Urinary bladder (tissue), 4 donors: ENCODE data around the gene TBC1D14. TPM values are rescaled to one million over a fixed set of nuclear protein-coding genes. Genes with fewer than 3 reads are reported as not detected.
A peak's percentile ranks its signal among the peaks of the same experiment; 100 is the strongest.

Experiments used
- DNase-seq: peaks from one replicate; pipeline ENCODE4 v3.0.0-alpha.2; 2015; ENCODE audit errors: extremely low spot score
- H3K27ac ChIP-seq: one replicate; pipeline ENCODE4 v1.5.1; 2013; ENCODE audit warnings: low read depth, mild to moderate bottlenecking, moderate library complexity
- H3K36me3 ChIP-seq: one replicate; pipeline ENCODE4 v1.6.1; 2013; ENCODE audit warnings: mild to moderate bottlenecking, moderate library complexity; ENCODE audit not compliant: insufficient read depth
- H3K4me1 ChIP-seq: one replicate; pipeline ENCODE4 v1.6.1; 2013; ENCODE audit warnings: mild to moderate bottlenecking, moderate library complexity; ENCODE audit not compliant: insufficient read depth
- H3K4me3 ChIP-seq: one replicate; pipeline ENCODE4 v1.5.1; 2013; ENCODE audit warnings: low read depth, low read length
- WGBS: extraction: QIAGEN DNeasy Blood & Tissue Kit; methylation state at CpG from one replicate; pipeline ENCODE4 v1.1.7; 2013; 5-methylcytosine and 5-hydroxymethylcytosine counted together
- polyA plus RNA-seq: library from polyadenylated mRNA; stranded (reverse); fragments of 200-250 nt; gene quantifications from one replicate; pipeline ENCODE4 v1.2.3, GENCODE V29; 2013
- total RNA-seq: library from RNA; depleted of rRNA; stranded (reverse); fragments of >200 nt; gene quantifications from one replicate; pipeline ENCODE4 v1.2.3, GENCODE V29; 2014
- donor health status: healthy with polysubstance abuse.
- donor health status: healthy.

TBC1D14 gene
- total RNA-seq (40.7 TPM), polyA plus RNA-seq (33.0 TPM)

GRCh38 chr4:6909113-6909969, at the start of gene TBC1D14:
TBC1D14 (plus strand) TSS chr4:6909826; CDS start chr4:6923390, 13,564 bp downstream.
- peak within 1 kb of the TSS; percentile 99 for H3K27ac ChIP-seq
- WGBS = under 1% methylated on average over 107 of the region's 108 CpGs
- H3K4me1 ChIP-seq = no peaks in the 10 kb centered on the region
- H3K4me3 ChIP-seq = peak within 1 kb of the TSS; percentile 88
- DNase-seq = peak; percentile 83
- no peaks in the 10 kb centered on the region for H3K36me3 ChIP-seq

- H3K36me3 ChIP-seq = no peaks in the 10 kb centered on the region
- WGBS = 95% methylated on average over 8 of the region's 8 CpGs
- DNase-seq = no peak
These were observed 41.2 kb upstream of the TBC1D14 start for GRCh38 chr4:6868386-6868785.

GRCh38 chr4:6869944-6870343, 39.7 kb upstream of the TBC1D14 start:
- H3K27ac ChIP-seq = no peak overlapping the region
- 90% methylated on average over 2 of the region's 2 CpGs for WGBS
- no peaks in the 10 kb centered on the region for H3K4me1 ChIP-seq
- no peaks in the 10 kb centered on the region for H3K36me3 ChIP-seq
- no peak for DNase-seq
- no peak overlapping the region for H3K4me3 ChIP-seq

More at GRCh38 chr4:6868386-6868785, 41.2 kb upstream of the TBC1D14 start:
- no peak overlapping the region for H3K27ac ChIP-seq
- no peak overlapping the region for H3K4me3 ChIP-seq
- H3K4me1 ChIP-seq = no peaks in the 10 kb centered on the region

- H3K4me3 ChIP-seq = no peak overlapping the region
- H3K4me1 ChIP-seq = no peaks in the 10 kb centered on the region
- no peak overlapping the region for H3K27ac ChIP-seq
- no peaks in the 10 kb centered on the region for H3K36me3 ChIP-seq
- no peak for DNase-seq
These were observed 36.3 kb upstream of the TBC1D14 start for GRCh38 chr4:6873291-6873690.

- no peaks in the 10 kb centered on the region for H3K4me1 ChIP-seq
- 46% methylated on average over 3 of the region's 3 CpGs for WGBS
- H3K36me3 ChIP-seq = no peaks in the 10 kb centered on the region
These were observed 35.7 kb upstream of the TBC1D14 start for GRCh38 chr4:6873792-6874461.

GRCh38 chr4:6874981-6875380, 34.6 kb upstream of the TBC1D14 start:
- Histone ChIP-seq H3K4me3 (no peak overlapping the region), H3K36me3 (no peaks in the 10 kb centered on the region), H3K27ac (no peak overlapping the region), H3K4me1 (no peaks in the 10 kb centered on the region)
- WGBS = 96% methylated on average over 4 of the region's 4 CpGs
- no peak for DNase-seq

More at GRCh38 chr4:6873792-6874461, 35.7 kb upstream of the TBC1D14 start:
- Histone ChIP-seq H3K4me3 (no peak overlapping the region), H3K27ac (no peak overlapping the region)
- DNase-seq = no peak

GRCh38 chr4:6875431-6875831, 34.2 kb upstream of the TBC1D14 start:
- Histone ChIP-seq H3K36me3 (no peaks in the 10 kb centered on the region), H3K27ac (no peak overlapping the region)
- 75% methylated on average over 4 of the region's 4 CpGs for WGBS

GRCh38 chr4:6876440-6876839, 33.2 kb upstream of the TBC1D14 start:
- Histone ChIP-seq H3K4me3 (no peak overlapping the region), H3K27ac (no peak overlapping the region), H3K4me1 (no peaks in the 10 kb centered on the region), H3K36me3 (no peaks in the 10 kb centered on the region)
- WGBS = 84% methylated on average over 5 of the region's 5 CpGs
- DNase-seq = no peak

More at GRCh38 chr4:6875431-6875831, 34.2 kb upstream of the TBC1D14 start:
- no peaks in the 10 kb centered on the region for H3K4me1 ChIP-seq
- no peak for DNase-seq
- H3K4me3 ChIP-seq = no peak overlapping the region

- no peak for DNase-seq
- Histone ChIP-seq H3K4me1 (no peaks in the 10 kb centered on the region), H3K4me3 (no peak overlapping the region), H3K27ac (no peak overlapping the region), H3K36me3 (no peaks in the 10 kb centered on the region)
- 94% methylated on average over 14 of the region's 14 CpGs for WGBS
These were observed 32.6 kb upstream of the TBC1D14 start for GRCh38 chr4:6877067-6877466.

- Histone ChIP-seq H3K27ac (no peak overlapping the region), H3K4me1 (no peaks in the 10 kb centered on the region), H3K4me3 (no peak overlapping the region), H3K36me3 (no peaks in the 10 kb centered on the region)
- no peak for DNase-seq
- WGBS = 83% methylated on average over 11 of the region's 11 CpGs
These were observed 31.1 kb upstream of the TBC1D14 start for GRCh38 chr4:6878451-6879059.

GRCh38 chr4:6880691-6881090, 28.9 kb upstream of the TBC1D14 start:
- WGBS = 91% methylated on average over 7 of the region's 7 CpGs
- Histone ChIP-seq H3K4me3 (no peak overlapping the region), H3K27ac (no peak overlapping the region), H3K4me1 (no peaks in the 10 kb centered on the region), H3K36me3 (no peaks in the 10 kb centered on the region)
- DNase-seq = no peak

GRCh38 chr4:6881908-6882307, 27.7 kb upstream of the TBC1D14 start:
- no peak for DNase-seq
- no peaks in the 10 kb centered on the region for H3K36me3 ChIP-seq
- no peaks in the 10 kb centered on the region for H3K4me1 ChIP-seq
- H3K4me3 ChIP-seq = no peak overlapping the region
- no peak overlapping the region for H3K27ac ChIP-seq
- 91% methylated on average over 16 of the region's 16 CpGs for WGBS

GRCh38 chr4:6884341-6884870, 25.2 kb upstream of the TBC1D14 start:
- Histone ChIP-seq H3K36me3 (no peaks in the 10 kb centered on the region), H3K4me3 (no peak overlapping the region), H3K4me1 (no peaks in the 10 kb centered on the region), H3K27ac (no peak overlapping the region)
- DNase-seq = no peak
- WGBS = 69% methylated on average over 3 of the region's 3 CpGs
